HEK293 (cell line): ENCODE data around the gene TIAM2.

ENCODE experiments used
- CTCF ChIA-PET: fragments of 350-600 bp; formaldehyde crosslinking; extraction: SDS; loops from one replicate; lab custom pipeline; 2021; ENCODE audit warnings: antibody characterized with exemption; lab: Yijun Ruan, JAX
- POLR2A ChIA-PET: fragments of 300-600 bp; formaldehyde crosslinking; extraction: SDS; loops from one replicate; lab custom pipeline; 2020; ENCODE audit warnings: antibody characterized with exemption, inconsistent platforms; lab: Yijun Ruan, JAX
- H3K27ac ChIP-seq: fragments of 200-500 bp; sonication (Bioruptor generic); 2 replicates; pipeline ENCODE4 v1.5.1; 2014; ENCODE audit warnings: low read depth, low read length, control low read depth, inconsistent platforms; ENCODE audit errors: extremely low read depth
- H3K36me3 ChIP-seq, 2 experiments: fragments of 200-500 bp in 1 of 2; sonication (Bioruptor generic) in 1 of 2; 1 replicate in 1 of 2; 2 replicates in 1 of 2; pipeline ENCODE4 v1.5.1; 2014 to 2017; ENCODE audit warnings: inconsistent platforms in 2 of 2, low read length in 2 of 2; ENCODE audit not compliant: control insufficient read depth in 2 of 2, insufficient read depth in 1 of 2
- H3K4me1 ChIP-seq: fragments of 200-500 bp; sonication (Bioruptor generic); 2 replicates; pipeline ENCODE4 v1.5.1; 2014; ENCODE audit warnings: mild to moderate bottlenecking, low read length, inconsistent platforms; ENCODE audit not compliant: control insufficient read depth, insufficient read depth
- H3K4me3 ChIP-seq: 2 replicates; pipeline ENCODE4 v1.5.1; 2011; ENCODE audit warnings: low read depth, mild to moderate bottlenecking, control low read depth, low read length, moderate library complexity
- H3K9me3 ChIP-seq: fragments of 200-500 bp; sonication (Bioruptor generic); 2 replicates; pipeline ENCODE4 v1.5.1; 2014; ENCODE audit warnings: low read depth, low read length, inconsistent platforms; ENCODE audit not compliant: control insufficient read depth, insufficient read depth
- ATF2 ChIP-seq: fragments of 450-650 bp; formaldehyde crosslinking; IDR thresholded peaks from 2 replicates; pipeline ENCODE4 v1.5.1; 2016; ENCODE audit warnings: missing biosample characterization, missing genetic modification characterization, low read depth
- BCL11A ChIP-seq: fragments of 450-650 bp; formaldehyde crosslinking; IDR thresholded peaks from 2 replicates; pipeline ENCODE4 v1.5.1; 2016; ENCODE audit warnings: low read depth, missing biosample characterization, missing genetic modification characterization
- GLIS1 ChIP-seq: fragments of 450-650 bp; formaldehyde crosslinking; IDR thresholded peaks from 2 replicates; pipeline ENCODE4 v1.5.1; 2016; ENCODE audit warnings: missing biosample characterization, missing genetic modification characterization
- GLIS2 ChIP-seq: fragments of 450-650 bp; formaldehyde crosslinking; IDR thresholded peaks from 2 replicates; pipeline ENCODE4 v1.5.1; 2016; ENCODE audit warnings: missing biosample characterization, missing genetic modification characterization
- HOXD13 ChIP-seq: sonication (generic); formaldehyde crosslinking; IDR thresholded peaks from 2 replicates; pipeline ENCODE4 v1.8.0; 2022; ENCODE audit warnings: missing genetic modification reagents, borderline replicate concordance
- IKZF3 ChIP-seq: fragments of 450-650 bp; IDR thresholded peaks from 2 replicates; pipeline ENCODE4 v1.5.0; 2018; ENCODE audit warnings: missing biosample characterization, mild to moderate bottlenecking, missing genetic modification characterization, moderate library complexity
- KLF7 ChIP-seq: fragments of 450-650 bp; formaldehyde crosslinking; IDR thresholded peaks from 2 replicates; pipeline ENCODE4 v1.5.1; 2016; ENCODE audit warnings: missing biosample characterization, missing genetic modification characterization, borderline replicate concordance
- KLF8 ChIP-seq: fragments of 450-650 bp; formaldehyde crosslinking; IDR thresholded peaks from 2 replicates; pipeline ENCODE4 v1.5.1; 2016; ENCODE audit warnings: missing biosample characterization, missing genetic modification characterization
- PRDM6 ChIP-seq: fragments of 450-650 bp; formaldehyde crosslinking; IDR thresholded peaks from 2 replicates; pipeline ENCODE4 v1.5.1; 2017; ENCODE audit warnings: missing biosample characterization, missing genetic modification characterization
- RBAK ChIP-seq: fragments of 450-650 bp; formaldehyde crosslinking; IDR thresholded peaks from 2 replicates; pipeline ENCODE4 v1.5.1; 2016; ENCODE audit warnings: missing biosample characterization, missing genetic modification characterization
- SP3 ChIP-seq: fragments of 450-650 bp; formaldehyde crosslinking; IDR thresholded peaks from 2 replicates; pipeline ENCODE4 v1.5.1; 2016; ENCODE audit warnings: missing biosample characterization, missing genetic modification characterization
- ZBTB11 ChIP-seq: fragments of 450-650 bp; formaldehyde crosslinking; conservative IDR thresholded peaks from 2 replicates; pipeline ENCODE4 v1.5.1; 2016; ENCODE audit warnings: low read depth, missing biosample characterization, missing genetic modification characterization
- ZFHX2 ChIP-seq: fragments of 450-650 bp; formaldehyde crosslinking; conservative IDR thresholded peaks from 2 replicates; pipeline ENCODE4 v1.5.1; 2016; ENCODE audit warnings: missing biosample characterization, missing genetic modification characterization
- ZNF114 ChIP-seq: fragments of 450-650 bp; formaldehyde crosslinking; IDR thresholded peaks from 2 replicates; pipeline ENCODE4 v1.5.0; 2017; ENCODE audit warnings: missing biosample characterization, missing genetic modification characterization
- ZNF132 ChIP-seq: fragments of 450-650 bp; formaldehyde crosslinking; IDR thresholded peaks from 2 replicates; pipeline ENCODE4 v1.5.1; 2017; ENCODE audit warnings: missing biosample characterization, missing genetic modification characterization, borderline replicate concordance
- ZNF146 ChIP-seq: fragments of 450-650 bp; formaldehyde crosslinking; IDR thresholded peaks from 2 replicates; pipeline ENCODE4 v1.5.1; 2016; ENCODE audit warnings: missing biosample characterization, missing genetic modification characterization
- ZNF16 ChIP-seq: fragments of 450-650 bp; formaldehyde crosslinking; IDR thresholded peaks from 2 replicates; pipeline ENCODE4 v1.5.1; 2016; ENCODE audit warnings: low read depth, missing biosample characterization, missing genetic modification characterization
- ZNF19 ChIP-seq: fragments of 450-650 bp; formaldehyde crosslinking; IDR thresholded peaks from 2 replicates; pipeline ENCODE4; 2016; ENCODE audit warnings: missing biosample characterization, missing genetic modification characterization, low read depth
- ZNF211 ChIP-seq: fragments of 450-650 bp; formaldehyde crosslinking; IDR thresholded peaks from 2 replicates; pipeline ENCODE4 v1.5.1; 2016; ENCODE audit warnings: low read depth, missing biosample characterization, missing genetic modification characterization
- ZNF266 ChIP-seq: fragments of 450-650 bp; formaldehyde crosslinking; IDR thresholded peaks from 2 replicates; pipeline ENCODE4 v1.5.1; 2016; ENCODE audit warnings: missing biosample characterization, missing genetic modification characterization, low read depth
- ZNF292 ChIP-seq: fragments of 450-650 bp; formaldehyde crosslinking; IDR thresholded peaks from 2 replicates; pipeline ENCODE4 v1.5.1; 2016; ENCODE audit warnings: low read depth, missing biosample characterization, missing genetic modification characterization, borderline replicate concordance
- ZNF37A ChIP-seq: fragments of 450-650 bp; IDR thresholded peaks from 2 replicates; pipeline ENCODE4 v1.5.1; 2018; ENCODE audit warnings: missing biosample characterization, missing genetic modification characterization
- ZNF449 ChIP-seq: fragments of 450-650 bp; formaldehyde crosslinking; IDR thresholded peaks from 2 replicates; pipeline ENCODE4 v1.5.1; 2017; ENCODE audit warnings: missing biosample characterization, mild to moderate bottlenecking, missing genetic modification characterization, moderate library complexity
- ZNF521 ChIP-seq: fragments of 450-650 bp; formaldehyde crosslinking; IDR thresholded peaks from 2 replicates; pipeline ENCODE4 v1.5.1; 2017; ENCODE audit warnings: missing biosample characterization, mild to moderate bottlenecking, missing genetic modification characterization
- ZNF791 ChIP-seq: fragments of 450-650 bp; formaldehyde crosslinking; IDR thresholded peaks from 2 replicates; pipeline ENCODE4 v1.5.1; 2016; ENCODE audit warnings: missing biosample characterization, missing genetic modification characterization
- ZNF830 ChIP-seq: fragments of 450-650 bp; IDR thresholded peaks from 2 replicates; pipeline ENCODE4 v1.5.0; 2018; ENCODE audit warnings: missing biosample characterization, missing genetic modification characterization, low read depth, mild to moderate bottlenecking, moderate library complexity
- ZSCAN30 ChIP-seq: fragments of 450-650 bp; IDR thresholded peaks from 2 replicates; pipeline ENCODE4 v1.5.1; 2018; ENCODE audit warnings: missing biosample characterization, mild to moderate bottlenecking, missing genetic modification characterization, moderate library complexity

Gene TIAM2

GRCh38 chr6:155041741-155042279 is 46.7 kb downstream of the TIAM2 start:
- H3K9me3 ChIP-seq = no peaks in the 10 kb centered on the region
- H3K4me1 ChIP-seq = no peaks in the 10 kb centered on the region; the same call in none of the 2 replicates
- H3K36me3 ChIP-seq = no peaks in the 10 kb centered on the region
- no peak overlapping the region for H3K4me3 ChIP-seq
- TF ChIP-seq ZNF37A (no peak), ZNF449 (tag by site-specific recombination) (no peak), ATF2 (tag by site-specific recombination) (no peak), ZNF292 (tag by site-specific recombination) (no peak), ZNF146 (tag by site-specific recombination) (no peak), RBAK (no peak), ZNF830 (tag by site-specific recombination) (no peak), PRDM6 (tag by site-specific recombination) (peak; percentile 30; the same call in 1 of the 2 replicates)
- TF ChIP-seq, all 188 proteins: peak for 1
- no peak overlapping the region for H3K27ac ChIP-seq
- CTCF ChIA-PET = no interaction called here
- POLR2A ChIA-PET = no interaction called here

- H3K9me3 ChIP-seq = no peaks in the 10 kb centered on the region
- CTCF ChIA-PET = no interaction called here
- H3K4me3 ChIP-seq = no peak overlapping the region
- TF ChIP-seq ZBTB11 (no peak), HOXD13 (CRISPR knock-in tag) (no peak), ZFHX2 (tag by site-specific recombination) (no peak), GLIS2 (no peak), ZNF132 (tag by site-specific recombination) (no peak), ZNF791 (tag by site-specific recombination) (no peak), BCL11A (tag by site-specific recombination) (no peak), ZNF19 (tag by site-specific recombination) (no peak), ZSCAN30 (no peak), ZNF211 (tag by site-specific recombination) (no peak), GLIS1 (tag by site-specific recombination) (no peak), ZNF266 (no peak), KLF8 (tag by site-specific recombination) (no peak), SP3 (no peak), IKZF3 (tag by site-specific recombination) (no peak), ZNF114 (no peak), KLF7 (tag by site-specific recombination) (no peak), RBAK (no peak), ZNF521 (no peak), ZNF16 (tag by site-specific recombination) (no peak)
- TF ChIP-seq, all 188 proteins: peak for 0
- Histone ChIP-seq H3K36me3 (no peaks in the 10 kb centered on the region), H3K27ac (no peak overlapping the region), H3K4me1 (no peaks in the 10 kb centered on the region; the same call in none of the 2 replicates)
- POLR2A ChIA-PET = no interaction called here
Observed at GRCh38 chr6:155042983-155043382, 47.9 kb downstream of the TIAM2 start.
